NCI-H1694 (cell line): ENCODE measurements around the gene TPK1.

ENCODE experiments used
- DNase-seq: peaks from one replicate; lab custom pipeline; 2025; lab: John Stamatoyannopoulos, UW

The TPK1 gene

GRCh38 chr7:144835652-144836544 lies at the start of gene TPK1:
TPK1 (minus strand) TSS chr7:144836053; CDS start chr7:144835602, 451 bp downstream.
- peak; percentile 73 for DNase-seq

GRCh38 chr7:144885478-144885877 lies 49.6 kb upstream of the TPK1 start:
- DNase-seq: no peak

- DNase-seq: no peak
Measured at GRCh38 chr7:144884896-144885295, 49.0 kb upstream of the TPK1 start.

- DNase-seq: no peak
Measured at GRCh38 chr7:144873316-144873845, 37.5 kb upstream of the TPK1 start.

- no peak for DNase-seq
Measured at GRCh38 chr7:144869082-144869481, 33.2 kb upstream of the TPK1 start.

- no peak for DNase-seq
Measured at GRCh38 chr7:144866189-144866588, 30.3 kb upstream of the TPK1 start.

- DNase-seq: no peak
Measured at GRCh38 chr7:144863320-144863647, 27.4 kb upstream of the TPK1 start.

GRCh38 chr7:144862612-144863319 lies 26.9 kb upstream of the TPK1 start:
- DNase-seq: no peak

GRCh38 chr7:144859739-144860138 lies 23.9 kb upstream of the TPK1 start:
- no peak for DNase-seq

- no peak for DNase-seq
Measured at GRCh38 chr7:144857463-144857862, 21.6 kb upstream of the TPK1 start.

GRCh38 chr7:144854839-144855424 lies 19.1 kb upstream of the TPK1 start:
- peak; percentile 44 for DNase-seq

- no peak for DNase-seq
Measured at GRCh38 chr7:144853542-144853941, 17.7 kb upstream of the TPK1 start.

- DNase-seq: no peak
Measured at GRCh38 chr7:144848078-144848477, 12.2 kb upstream of the TPK1 start.

- DNase-seq: no peak
Measured at GRCh38 chr7:144842377-144842851, 6.6 kb upstream of the TPK1 start.

GRCh38 chr7:144836545-144836842 lies 641 bp upstream of the TPK1 start:
- no peak for DNase-seq

- peak; percentile 46 for DNase-seq
Measured at GRCh38 chr7:144835155-144835611, 670 bp downstream of the TPK1 start.

GRCh38 chr7:144834641-144835144 lies 1.2 kb downstream of the TPK1 start:
- DNase-seq: peak; percentile 40

- no peak for DNase-seq
Measured at GRCh38 chr7:144830811-144831210, 5.0 kb downstream of the TPK1 start.

GRCh38 chr7:144830024-144830785 lies 5.6 kb downstream of the TPK1 start:
- DNase-seq: no peak

GRCh38 chr7:144827621-144828020 lies 8.2 kb downstream of the TPK1 start:
- DNase-seq: no peak

- no peak for DNase-seq
Measured at GRCh38 chr7:144826208-144826607, 9.6 kb downstream of the TPK1 start.

- no peak for DNase-seq
Measured at GRCh38 chr7:144824360-144824759, 11.5 kb downstream of the TPK1 start.
